ENCODE results near the gene ACOX3. TPM values are rescaled to one million over a fixed set of nuclear protein-coding genes. Genes with fewer than 3 reads are reported as not detected.

The ACOX3 gene
- total and polyA plus RNA-seq, 2 of the 8 experiments (the other 6 are each of a cell fraction or from before 2014, with no cell fraction given) = 2.5 to 9.9 TPM

DNA sequence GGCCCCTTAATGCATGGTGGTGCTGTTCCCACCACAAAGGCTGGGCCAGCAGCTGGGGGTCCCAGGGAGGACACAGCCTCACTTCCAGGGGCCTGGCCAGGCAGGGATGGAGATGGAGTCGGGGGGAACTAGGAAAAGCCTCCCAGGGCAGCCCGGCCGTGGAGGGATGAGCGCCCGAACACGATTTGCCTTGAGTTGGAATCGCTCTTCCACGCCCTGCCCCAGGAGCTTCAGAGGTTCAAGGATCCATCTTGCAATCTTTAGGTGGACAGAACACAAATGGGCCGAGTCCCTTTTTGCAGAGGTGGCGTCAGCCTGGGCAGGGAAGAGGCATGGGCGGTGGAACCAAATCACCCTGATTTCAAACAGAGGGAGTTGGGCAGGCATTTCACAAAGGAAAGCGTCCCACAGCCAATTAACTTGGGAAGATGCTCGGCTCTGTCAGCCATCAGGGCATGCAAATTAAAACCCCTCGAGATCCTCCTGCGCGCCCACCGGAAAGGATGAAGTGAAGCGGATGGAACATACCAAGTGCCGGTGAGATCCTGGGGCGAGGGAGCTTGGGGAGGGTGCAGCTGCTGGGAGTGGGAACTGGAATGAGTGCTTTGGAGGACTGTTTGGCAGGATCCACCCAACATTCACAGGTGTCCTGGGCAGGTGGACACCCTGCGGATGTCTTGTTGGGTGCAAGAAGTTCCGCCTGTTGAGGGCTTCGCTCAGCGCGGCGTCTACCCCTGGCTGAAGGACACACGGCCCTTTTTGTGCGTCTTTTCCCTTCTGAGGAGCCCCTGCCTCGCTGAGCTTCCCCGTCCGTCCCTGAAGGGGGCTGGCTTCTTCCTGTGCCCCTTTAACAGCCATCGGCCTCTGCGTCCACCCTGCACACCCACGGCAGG lies 95.2 kb downstream of the ACOX3 start (continued):
- TF ChIP-seq, protein P1, sequence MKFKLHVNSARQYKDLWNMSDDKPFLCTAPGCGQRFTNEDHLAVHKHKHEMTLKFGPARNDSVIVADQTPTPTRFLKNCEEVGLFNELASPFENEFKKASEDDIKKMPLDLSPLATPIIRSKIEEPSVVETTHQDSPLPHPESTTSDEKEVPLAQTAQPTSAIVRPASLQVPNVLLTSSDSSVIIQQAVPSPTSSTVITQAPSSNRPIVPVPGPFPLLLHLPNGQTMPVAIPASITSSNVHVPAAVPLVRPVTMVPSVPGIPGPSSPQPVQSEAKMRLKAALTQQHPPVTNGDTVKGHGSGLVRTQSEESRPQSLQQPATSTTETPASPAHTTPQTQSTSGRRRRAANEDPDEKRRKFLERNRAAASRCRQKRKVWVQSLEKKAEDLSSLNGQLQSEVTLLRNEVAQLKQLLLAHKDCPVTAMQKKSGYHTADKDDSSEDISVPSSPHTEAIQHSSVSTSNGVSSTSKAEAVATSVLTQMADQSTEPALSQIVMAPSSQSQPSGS (IDR thresholded peaks at IDR 0.05; ENCODE audit: low read length) = no peak
- TF ChIP-seq EZH2 (IDR thresholded peaks at IDR 0.05; ENCODE audit: low read depth, low read length, severe bottlenecking) = no peak
- TF ChIP-seq KDM4A (IDR thresholded peaks at IDR 0.05; ENCODE audit: low read depth, low read length, severe bottlenecking) = no peak
- no peak for TF ChIP-seq FOSL1 (IDR thresholded peaks at IDR 0.05; ENCODE audit: insufficient read depth, low read depth, low read length)
